Activated T-cell treated with anti-CD3 and anti-CD28 coated beads for 24 hours (primary cell): Measurements from ENCODE around the gene PTPRT.
"Not testable (repeated sequence)": the region's sequence is repeated elsewhere in the genome, so short reads cannot be mapped to it uniquely, and the experiment has no call there.

Experiments
- DNase-seq: peaks from one replicate; pipeline ENCODE4 v3.0.0-alpha.2; 2020; ENCODE audit warnings: low read depth

The PTPRT gene

DNA sequence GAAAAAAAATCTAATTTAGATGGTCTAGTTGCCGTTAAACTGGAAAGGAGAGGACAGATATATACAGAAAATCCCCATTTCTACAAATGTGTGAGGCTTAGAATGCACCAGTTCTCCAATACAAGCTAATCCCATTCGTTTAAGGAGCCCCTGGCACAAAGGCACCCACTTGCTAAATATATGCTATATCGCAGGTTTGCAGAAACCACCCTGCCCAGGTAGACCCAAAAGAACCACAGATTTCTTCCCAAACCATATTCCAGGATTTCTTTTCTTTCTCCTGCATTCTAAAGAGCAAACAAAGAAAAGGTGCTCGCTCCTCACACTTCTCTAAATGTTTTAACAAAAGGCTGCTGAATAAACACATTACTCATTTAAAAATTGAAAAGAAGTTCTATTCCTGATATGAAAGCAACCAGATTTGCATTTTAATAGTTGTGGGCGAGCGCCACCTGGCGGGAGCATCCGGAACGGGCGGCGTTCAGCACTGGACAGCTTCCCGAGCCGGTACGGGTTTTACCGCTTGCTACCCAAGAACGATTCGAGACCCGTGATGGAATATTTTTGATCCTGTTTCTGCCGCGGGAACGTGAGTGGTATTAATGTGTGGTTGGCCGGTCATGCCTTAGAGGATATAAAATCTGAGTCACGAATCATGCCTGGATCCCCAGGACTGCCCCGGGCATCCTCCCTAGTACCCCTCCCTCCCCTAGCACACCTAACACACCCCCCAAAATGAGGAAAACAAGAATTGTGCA, 2.1 kb downstream of the PTPRT start:
- peak; percentile 52 for DNase-seq

DNA sequence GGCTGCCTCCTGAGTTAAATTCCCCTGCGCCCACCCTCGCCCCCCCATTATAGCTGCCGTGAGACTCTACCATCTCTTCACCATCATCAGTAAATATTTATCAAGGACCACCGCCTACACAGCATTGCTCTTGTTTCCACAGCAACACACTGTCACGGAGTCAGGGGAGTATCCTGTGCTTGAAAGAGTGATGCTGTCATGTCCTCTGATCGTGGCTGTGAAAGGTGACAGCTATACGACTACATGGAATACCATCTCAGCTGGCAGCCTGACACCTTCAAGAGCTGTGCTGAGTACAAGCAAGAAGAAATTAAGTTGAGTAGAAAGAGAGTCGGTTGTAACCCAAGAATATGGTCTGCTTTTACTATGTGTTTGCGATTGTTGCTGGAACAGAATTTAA, 3.4 kb downstream of the PTPRT start:
- DNase-seq: no peak

DNA sequence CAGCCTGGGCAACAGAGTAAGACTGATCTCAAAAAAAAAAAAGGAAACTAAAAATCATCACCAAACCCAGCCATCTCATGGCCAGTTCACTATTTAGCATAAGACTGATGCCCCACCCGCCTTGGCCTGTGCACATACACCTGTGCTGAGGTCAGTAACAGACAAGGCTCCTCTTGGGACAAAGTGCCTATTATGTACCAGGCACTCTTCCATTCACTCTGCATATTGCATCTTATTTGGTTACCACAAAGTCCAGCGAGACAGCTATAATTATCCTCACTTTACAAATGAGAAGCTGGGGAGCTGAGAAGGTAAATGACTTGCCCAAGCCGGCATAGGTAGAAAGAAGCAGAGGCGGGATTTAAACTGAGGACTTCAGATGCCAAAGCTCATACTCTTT, 3.8 kb downstream of the PTPRT start:
- no peak for DNase-seq

DNA sequence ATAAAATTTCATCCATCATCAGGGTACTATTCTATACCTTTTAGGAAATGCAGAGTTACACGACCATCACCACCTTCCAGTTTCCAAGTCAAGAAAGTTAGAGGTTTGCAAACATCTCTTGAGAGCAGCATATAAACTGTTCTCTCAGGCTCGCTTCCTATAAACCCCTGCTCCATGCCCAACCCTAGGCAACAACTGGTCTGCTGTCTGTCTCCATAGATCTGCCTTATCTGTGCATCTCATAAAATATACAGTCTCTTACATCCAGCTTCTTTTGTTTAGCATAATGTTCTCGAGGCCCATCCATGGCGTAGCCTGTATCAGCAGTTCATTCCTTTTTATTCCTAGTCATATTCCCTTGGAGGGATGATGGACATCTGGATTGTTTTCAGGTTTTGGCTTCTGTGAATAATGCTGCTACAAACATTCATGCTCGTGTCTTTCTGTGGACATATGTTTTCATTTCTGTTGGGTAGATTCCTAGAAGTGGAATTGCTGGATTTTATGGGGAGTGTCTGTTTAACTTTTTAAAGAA, 6.1 kb downstream of the PTPRT start:
- DNase-seq: no peak

DNA sequence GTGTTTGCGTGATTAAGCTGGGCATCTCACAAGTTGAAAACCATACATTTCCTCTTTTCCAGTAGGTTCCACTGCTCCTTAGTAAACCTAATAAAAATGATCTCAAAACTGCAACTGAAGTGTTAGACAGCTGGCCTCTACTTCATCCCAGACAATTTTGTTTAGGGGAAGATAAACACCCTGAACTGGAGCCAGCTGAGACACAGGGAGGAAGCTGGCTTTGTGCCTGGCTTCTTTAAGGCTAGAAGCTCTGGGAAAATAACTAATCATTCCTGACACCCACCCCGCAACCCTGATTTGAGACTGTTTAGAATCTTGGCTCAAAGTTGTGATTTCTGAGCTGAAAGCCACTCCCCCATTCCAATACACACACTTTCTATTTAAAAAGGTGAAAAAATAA, 11.6 kb downstream of the PTPRT start:
- no peak for DNase-seq

DNA sequence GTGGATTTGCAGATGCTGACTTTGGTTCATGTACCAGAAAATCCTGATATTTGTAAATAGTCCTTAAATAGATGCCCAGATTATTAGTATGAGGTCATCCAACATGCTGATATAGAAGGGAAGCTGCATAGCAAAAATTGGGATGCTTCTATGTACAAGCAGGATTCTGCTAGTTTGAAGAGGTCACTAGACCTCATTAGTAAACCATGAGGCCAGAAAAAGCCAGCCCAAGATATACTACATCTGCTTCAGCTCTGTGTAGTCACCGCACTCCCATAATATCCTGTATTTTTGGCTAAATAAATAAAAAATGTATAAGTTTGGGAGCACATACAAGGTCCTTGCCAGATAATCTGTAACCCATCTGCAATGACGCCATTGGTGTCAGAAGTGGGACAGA, 13.0 kb downstream of the PTPRT start:
- no peak for DNase-seq

DNA sequence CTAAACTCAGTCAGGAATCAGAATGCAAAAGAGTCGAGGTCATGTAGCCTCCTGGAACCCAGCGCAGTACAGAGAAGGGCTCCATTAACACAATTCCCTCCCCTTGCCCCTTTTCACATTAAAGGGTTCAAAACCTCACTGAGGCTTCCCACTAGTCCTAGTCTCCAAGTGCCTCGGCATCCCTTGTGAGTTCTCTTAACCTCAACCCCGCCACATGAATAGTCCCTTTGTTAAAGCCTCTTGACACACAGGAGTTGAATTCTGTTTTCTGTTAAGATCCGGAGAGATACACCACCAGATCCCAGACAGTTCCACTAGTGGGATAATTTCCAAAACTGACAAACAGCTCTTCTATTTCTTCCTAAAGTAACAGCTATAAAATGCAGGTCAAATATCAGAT, 17.8 kb downstream of the PTPRT start:
- no peak for DNase-seq

DNA sequence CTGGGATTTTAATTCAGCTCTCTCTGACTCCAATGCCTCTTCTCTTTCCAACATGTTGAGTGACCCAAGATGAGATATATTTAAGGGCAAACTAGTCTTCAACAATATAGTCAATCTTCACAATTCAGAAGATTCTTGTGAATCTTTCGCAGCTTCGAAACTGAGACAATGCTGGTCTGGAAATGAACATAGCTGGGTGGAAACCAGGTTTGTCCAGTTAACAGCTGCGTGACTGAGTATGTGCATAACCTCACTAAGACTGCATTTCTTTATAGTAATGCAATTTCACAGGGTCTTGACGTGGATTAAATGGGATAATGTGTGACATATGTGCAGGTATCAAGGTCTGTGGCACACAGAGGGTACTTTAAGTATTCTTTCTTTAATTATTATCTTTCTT, 18.9 kb downstream of the PTPRT start:
- no peak for DNase-seq

DNA sequence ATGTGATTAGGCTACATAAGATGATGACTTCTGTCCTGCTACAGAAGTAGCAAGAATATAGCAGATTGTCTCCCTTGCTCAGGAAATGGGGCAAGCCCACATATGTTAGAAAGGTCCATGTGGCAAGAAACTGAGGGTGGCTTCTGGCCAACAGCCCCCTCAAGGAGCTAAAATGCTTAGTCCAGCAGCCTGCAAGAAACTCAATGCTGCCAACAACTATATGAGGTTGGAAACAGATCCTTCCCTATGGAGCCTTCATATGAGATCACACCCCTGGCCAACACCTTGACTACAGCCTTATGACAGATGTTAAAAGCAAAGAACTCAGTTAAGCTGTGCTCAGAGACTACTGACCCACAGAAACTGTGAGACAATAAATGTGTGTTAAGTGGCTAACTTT, 22.1 kb downstream of the PTPRT start:
- DNase-seq: no peak

DNA sequence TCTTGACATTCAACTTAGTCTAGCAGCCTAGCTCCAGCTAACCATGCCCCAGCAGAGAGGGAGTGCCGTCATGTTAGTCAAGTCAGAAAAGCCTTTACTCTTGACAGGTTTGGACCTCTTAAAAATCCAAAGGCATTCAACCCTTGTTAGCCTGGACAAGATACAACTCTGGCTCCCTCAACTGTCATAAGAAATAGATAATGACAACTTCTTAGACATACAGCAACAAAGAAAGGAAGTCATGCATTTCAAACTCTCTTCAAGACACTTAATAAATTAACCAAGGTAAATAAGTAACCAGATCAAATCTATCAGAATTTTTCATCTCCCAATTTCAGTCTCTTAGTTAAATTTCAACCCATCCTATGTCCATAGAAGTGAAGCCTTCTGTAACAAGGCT, 22.7 kb downstream of the PTPRT start:
- no peak for DNase-seq

DNA sequence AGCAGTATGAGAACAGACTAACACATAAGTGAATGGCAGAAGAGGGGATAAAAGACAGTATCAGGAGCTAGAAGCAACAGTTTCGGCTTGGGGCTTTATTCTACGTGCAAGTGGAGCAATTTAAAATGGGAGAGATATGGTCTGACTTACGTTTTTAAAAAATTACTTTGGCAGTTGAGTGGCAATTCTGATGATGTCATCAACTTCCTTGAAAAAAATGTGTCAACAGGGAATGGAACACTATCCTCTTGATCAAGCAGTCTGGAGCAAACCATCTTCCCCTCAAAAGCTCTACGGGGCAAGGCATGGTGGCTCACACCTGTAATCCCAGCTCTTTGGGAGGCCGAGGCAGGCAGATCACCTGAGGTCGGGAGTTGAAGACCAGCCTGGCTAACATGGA, 24.1 kb downstream of the PTPRT start:
- no peak for DNase-seq

DNA sequence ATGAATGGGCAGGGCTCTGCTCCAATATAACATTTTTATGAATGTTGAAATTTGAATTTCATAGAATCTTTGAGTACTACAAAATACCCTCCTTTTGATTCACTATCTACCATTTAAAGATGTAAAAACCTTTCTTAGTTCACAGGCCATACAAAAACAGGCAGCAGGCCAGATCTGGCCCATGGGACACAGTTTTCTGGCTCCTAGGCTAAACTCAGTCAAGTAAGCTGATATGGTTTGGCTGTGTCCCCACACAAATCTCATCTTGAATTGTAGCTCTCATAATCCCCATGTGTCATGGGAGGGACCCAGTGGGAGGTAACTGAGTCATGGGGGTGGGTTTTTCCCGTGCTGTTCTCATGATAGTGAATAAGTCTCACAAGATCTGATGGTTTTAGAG, 25.0 kb downstream of the PTPRT start:
- not testable (repeated sequence) for DNase-seq

DNA sequence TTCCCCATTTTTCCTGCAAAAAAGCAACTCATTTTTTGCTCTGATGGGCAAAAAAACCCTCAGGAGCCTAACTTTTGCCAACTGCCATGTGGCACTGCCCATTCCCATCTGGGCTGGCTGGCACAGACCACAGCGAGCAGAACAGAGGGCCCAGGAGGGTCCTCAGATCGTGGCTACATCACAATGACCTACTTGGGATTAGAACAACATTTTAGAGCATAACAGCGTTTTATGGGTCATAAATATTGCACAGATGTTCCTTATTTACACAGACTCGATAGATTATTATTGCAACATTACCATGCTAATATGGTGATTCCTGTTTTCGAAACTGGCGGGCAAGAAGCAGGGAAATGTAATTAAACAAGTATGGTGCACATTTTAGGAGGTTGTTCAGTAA, 28.0 kb downstream of the PTPRT start:
- no peak for DNase-seq

DNA sequence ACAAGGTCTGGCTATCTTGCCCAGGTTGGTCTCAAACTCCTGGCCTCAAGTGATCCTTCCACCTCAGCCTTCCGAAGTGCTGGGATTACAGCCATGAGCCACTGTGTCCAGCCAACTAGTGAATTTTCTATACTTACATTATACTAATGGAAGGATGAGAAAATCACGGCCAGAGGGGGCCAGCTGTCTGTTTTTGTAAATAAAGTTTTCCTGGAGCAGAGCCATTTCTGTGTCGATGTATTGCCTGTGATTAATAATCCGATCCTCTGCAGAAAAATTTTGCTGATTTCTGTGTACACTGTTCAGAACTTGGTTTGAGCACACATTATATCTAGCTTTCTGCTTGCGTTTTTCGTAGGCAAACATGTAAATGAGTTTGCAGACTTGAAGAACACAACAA, 28.8 kb downstream of the PTPRT start:
- no peak for DNase-seq

DNA sequence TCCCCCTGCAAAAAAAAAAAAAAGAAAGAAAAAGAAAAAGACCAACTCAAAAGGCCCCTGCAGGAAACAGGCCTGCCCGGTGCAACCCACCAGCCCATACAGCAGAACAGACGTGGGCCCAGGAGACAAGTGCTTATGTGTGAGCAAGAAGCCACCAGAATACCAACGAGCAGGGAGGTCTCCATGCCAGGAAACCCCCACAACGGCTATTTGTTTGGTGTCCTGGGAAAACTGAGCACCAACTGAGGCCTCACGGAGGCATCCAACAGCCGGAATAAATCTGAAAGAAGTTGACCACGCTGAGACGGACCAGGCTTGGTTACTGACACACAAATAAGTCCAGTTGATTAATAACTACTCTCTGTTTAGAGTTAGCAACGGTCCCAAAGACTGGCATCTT, 29.7 kb downstream of the PTPRT start:
- no peak for DNase-seq

DNA sequence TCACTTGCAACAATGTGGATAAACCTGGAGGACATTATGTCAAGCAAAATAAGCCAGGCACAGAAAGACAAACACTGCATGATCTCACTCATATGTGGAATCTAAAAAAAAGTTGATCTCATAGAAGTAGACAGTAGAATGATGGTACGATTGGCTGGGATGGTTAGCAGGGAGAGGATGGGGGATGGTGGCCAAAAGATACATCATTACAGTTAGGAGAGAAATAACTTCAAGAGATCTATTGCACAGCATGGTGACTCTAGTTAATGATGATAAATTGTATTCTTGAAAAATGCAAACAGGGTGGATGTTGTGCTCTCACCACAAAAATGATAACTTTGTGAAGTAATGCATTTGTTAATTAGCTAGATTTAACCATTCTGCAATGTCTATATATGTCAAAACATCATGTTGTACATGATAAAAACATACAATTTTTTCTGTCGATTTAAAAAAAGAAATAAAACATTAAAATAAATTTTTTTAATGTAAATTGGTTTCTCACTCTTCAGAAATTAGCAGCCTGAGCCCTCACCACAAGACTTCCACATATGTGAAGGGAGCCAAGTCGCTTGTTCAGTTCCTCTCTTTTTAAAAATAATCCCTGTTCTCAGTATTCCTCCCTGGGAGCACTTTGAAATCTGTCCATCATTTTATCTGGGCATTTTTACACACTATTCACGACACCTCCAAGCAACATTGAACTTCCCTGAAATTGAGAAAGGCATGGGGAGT, 34.2 kb downstream of the PTPRT start:
- DNase-seq: no peak

DNA sequence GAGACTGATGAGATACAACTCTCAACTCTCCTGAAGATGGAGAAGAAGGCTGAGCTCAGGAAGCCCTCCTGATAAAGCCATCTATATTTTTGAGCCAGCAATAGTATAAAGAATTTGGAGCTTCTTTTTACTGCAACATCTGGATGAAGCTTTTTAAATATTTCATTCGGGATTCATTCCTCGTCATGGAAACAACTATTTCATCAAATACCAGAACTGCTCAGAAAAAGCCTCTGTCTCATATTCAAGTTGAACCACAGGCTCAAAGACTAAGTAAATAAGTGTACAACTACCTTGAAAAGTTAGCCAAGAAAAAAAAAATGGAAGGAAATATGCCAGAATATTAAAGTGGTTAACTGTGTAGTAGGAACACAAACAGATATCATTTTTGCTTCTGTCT, 37.8 kb downstream of the PTPRT start:
- DNase-seq: no peak

DNA sequence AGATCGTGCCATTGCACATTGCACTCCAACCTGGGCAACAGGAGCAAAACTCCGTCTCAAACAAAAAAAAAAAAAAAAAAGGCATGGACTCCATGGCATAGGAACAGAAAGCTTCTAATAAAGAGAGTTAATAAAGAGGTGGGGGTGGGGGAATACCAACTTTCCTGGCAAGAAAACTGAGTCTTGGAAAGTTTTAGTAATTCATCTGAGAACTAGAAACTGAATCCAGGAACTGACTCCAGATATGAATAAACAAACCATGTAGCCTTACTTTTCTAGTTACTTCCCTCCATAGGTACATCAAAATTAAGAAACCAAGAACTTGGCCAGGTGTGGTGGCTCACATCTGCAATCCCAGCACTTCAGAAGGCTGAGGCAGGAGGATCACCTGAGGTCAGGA, 38.5 kb downstream of the PTPRT start:
- DNase-seq: no peak

DNA sequence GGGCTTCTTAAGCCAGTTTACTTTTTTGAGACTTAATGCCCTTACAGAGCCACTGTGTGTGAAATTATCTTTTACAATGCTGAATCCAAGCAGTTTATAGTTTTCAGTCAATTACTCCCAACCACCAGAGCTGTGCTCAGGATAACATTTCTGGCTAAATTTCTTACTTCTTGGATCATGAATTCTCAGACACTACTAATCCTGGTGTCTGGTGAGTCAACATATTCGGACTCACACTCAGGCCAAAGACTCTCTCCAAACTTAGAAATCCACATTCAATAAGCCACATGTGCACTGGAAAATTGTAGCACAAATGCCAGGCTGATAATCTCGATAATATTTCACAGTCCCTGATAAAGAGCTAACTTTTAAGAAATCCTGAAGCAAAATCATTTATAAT, 49.0 kb downstream of the PTPRT start:
- no peak for DNase-seq

DNA sequence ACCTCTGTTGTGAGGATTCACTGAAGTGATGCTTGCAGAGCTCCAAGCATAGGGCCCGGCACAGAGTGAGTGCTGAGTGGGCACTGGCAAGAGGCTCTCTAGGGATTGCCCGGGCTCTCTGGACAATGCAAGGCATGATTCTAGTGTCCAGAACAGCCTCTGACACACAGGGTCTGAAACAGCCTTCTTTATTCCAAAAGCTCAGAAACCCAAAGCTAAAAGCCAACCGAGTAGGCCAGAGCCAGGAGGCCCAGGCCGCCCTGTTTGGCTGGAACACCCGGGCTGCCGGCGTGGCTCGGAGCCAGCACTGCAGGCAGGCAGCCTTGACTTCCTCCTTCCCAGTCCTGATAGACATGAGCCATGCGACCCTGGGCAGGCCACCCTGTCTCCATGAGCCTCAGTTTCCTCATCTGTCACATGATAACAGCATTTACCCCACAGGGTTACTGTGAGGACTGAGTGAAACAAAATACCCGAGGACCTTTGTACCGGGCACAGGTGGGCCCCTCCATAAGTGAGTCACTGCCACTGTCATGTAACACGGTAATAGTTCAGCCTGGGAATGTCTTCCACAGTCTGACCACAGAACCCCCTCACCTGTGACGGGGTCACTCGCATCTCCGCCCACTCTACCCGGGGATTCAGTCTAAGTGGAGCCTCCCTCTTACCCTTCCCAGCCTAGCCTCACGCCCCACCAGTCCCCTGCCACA, 51.5 kb downstream of the PTPRT start:
- DNase-seq: no peak

DNA sequence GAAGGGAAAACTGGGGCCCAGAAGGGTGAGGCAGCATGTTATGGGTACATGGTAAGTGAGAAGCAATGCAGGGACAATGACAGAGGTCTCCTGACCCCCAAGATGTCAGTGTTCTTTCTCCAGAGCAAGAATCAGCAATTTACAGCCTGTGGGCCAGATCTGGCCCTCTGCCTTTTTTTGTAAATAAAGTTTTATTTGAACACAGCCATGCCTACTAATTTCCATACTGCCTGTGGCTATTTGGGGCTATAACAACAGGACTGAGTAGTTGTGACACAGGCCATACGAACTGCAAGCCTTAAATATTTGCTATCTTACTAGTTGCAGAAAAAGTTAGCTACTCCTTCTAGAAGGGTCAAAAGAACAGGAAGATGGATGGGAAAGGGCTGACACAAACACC, 52.5 kb downstream of the PTPRT start:
- no peak for DNase-seq

DNA sequence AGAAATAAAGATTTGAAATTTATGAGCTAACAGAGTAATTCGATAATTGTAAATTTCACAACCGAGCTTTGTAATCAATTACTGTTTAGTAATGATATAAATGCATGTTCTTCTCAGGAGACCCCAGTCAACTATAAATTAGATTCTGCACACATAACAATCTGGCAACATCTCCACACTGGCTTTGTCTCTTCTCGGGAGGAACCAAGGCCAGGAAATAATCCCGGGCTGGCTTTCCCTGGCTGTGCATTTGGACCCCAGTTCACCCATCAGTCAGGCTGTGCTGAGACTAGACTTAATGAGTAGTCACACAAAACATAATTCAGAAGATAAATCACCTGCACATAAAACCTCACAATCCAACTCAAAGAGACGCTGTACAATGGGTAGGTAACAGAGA, 65.5 kb downstream of the PTPRT start:
- no peak for DNase-seq

DNA sequence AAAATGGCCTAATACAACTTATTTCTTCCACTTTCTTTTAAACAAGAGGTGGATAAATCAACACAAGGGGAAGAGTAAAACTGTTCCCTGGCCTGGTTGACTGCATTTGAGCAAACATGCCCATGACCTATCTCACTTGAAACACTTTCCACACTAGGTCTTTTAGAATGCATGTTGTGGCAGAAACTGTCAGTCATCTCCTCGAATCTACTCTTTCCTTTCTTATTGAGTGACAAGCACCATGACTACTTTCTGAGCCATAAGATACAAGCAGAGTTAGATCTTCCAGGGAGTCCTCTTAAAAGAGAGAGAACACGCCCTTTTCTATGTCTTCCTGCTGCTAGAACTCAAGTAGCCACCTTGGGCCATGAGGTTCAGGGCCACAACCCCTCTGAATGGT, 66.5 kb downstream of the PTPRT start:
- DNase-seq: no peak
